Cerebellar nuclear complex (tissue), 1 donor: ENCODE measurements around the gene ADARB2.

ENCODE experiments used
- DNase-seq, 2 experiments: peaks; one replicate each; lab custom pipeline; 2025; lab: John Stamatoyannopoulos, UW

ADARB2 gene

DNA sequence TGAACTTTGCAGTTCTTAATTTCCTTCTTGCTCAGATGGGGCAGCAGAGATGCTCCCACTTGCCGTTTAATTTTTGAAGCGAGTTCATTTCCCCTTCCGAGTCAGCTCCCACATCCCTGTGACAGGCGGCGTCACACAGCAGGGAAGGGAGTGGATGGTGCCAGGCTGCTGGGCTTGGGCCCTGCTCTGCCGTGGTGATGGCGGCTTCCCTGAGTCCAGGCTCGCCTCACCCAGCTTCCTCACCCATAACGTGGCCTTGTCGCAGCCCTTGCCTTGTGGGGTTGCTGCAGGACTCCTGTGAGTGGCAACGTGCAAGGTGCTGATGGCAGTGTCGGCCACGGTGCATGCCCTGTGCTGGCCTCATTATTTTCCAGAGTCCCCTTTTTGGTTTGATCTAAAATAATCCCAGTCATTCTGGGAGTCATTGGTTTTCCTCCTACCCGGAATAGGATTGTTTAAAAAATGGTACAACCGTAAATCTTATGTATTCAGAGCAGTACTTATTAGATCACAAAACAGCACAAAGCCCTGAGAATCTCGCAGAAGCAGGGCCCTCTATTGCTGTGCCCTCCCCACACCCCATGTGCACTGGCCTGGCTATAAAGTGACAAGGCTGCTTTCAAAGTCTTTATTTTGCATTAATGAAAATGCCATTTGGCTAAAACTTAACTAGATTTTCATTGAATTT, 421.1 kb downstream of the ADARB2 start:
- no peak for DNase-seq

DNA sequence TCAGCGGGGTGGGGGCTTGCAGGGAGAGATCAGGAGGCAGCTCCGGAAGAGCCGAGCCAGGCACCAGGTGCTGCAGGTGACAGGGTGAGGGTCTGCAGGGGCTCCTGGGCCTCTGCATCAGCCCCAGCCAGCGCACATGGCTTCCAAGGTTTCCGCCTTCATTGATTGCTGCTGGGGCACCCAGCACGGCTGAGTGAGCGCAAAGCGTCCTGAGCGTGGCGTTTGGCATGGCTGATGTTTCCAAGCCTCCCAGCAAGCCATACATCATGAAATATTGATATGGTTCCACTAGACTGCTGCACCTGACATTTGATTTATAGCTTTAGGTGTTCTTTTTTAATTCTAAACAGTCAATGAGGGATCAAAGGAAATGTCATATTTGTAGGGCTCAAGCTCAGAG, 422.1 kb downstream of the ADARB2 start:
- no peak for DNase-seq

DNA sequence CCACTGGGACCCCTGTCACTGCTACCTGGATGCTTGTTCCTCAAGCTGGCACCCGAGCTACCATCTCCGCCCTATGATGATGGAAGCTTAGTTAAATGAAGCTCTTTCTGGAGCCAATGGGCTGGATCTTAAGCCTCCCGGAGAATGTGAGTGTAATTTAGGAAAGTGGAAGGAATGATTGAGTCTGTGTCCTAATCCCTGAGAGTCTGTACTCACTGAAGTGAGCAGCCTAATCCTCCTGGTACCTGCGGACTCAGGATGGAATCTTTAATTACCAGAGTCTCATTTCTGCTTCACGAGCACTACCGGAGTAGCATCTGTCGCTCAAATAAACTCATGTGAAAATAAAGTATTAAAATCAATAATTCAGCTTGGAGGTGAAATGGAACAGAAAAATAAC, 425.6 kb downstream of the ADARB2 start:
- no peak for DNase-seq

DNA sequence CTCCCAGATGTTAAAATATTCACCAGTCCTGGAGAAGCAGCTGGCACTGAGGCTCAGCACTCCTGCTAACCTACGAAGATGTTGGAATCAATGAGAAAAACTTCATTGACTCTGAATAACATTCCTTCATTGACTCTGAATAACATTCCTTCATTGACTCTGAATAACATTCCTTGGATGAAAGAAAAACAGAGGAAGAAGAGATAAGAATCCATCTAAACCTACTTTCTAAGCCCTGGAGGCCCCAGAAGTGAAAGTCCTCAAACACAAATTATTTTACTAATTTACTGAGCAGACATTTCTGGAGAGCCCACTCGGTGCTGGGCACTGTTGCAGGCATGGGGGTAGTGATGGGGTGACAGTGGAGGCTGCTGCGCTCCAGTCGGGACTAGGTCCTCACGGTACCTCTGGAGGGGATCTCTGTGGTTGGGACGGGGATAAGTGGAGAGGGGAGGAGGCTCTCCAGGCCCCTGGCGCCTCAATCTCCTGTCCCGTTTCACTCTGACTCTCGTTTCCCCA, 427.0 kb downstream of the ADARB2 start:
- no peak for DNase-seq

GRCh38 chr10:1309617-1310270, 427.6 kb downstream of the ADARB2 start:
- DNase-seq: no peak

GRCh38 chr10:1308962-1309616, 428.2 kb downstream of the ADARB2 start:
- DNase-seq: no peak

- no peak for DNase-seq
Observed at GRCh38 chr10:1308173-1308961, 429.0 kb downstream of the ADARB2 start.

DNA sequence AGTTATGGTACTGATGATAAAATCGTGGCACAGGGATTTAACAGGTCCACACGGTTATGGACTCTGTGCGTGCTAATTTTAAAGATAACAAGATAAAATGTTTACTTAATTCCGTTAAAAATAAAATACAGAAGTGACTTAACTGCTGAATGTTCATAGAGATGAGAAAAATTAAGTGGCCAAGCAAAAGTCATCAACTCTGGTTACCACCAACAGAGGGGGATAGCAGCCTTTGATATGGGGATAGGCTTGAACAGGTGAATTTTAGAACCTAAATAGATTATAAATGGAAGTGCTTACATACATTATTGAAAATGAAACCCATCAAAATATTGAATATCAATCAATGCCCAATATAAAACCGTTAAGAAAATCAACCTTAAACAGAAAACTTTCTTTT, 436.2 kb downstream of the ADARB2 start:
- DNase-seq: no peak

DNA sequence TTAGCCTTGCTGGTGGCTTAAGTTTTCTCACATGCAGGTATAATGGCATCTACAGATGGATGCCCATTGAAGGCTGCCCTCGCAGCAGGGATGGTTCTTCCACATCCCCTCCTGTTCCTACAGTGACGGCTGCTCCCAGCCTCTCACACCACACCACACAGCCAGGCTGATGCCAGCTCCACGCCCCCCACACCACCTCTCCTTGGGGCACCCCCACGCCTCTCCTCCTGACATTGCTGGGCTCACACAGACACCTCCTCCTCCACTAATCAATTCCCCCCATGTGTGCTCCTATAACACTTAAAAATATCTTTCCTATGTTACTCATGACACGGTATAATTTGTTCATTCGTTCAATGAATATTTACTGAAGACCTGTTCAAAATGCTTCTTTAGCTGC, 437.1 kb downstream of the ADARB2 start:
- no peak for DNase-seq

DNA sequence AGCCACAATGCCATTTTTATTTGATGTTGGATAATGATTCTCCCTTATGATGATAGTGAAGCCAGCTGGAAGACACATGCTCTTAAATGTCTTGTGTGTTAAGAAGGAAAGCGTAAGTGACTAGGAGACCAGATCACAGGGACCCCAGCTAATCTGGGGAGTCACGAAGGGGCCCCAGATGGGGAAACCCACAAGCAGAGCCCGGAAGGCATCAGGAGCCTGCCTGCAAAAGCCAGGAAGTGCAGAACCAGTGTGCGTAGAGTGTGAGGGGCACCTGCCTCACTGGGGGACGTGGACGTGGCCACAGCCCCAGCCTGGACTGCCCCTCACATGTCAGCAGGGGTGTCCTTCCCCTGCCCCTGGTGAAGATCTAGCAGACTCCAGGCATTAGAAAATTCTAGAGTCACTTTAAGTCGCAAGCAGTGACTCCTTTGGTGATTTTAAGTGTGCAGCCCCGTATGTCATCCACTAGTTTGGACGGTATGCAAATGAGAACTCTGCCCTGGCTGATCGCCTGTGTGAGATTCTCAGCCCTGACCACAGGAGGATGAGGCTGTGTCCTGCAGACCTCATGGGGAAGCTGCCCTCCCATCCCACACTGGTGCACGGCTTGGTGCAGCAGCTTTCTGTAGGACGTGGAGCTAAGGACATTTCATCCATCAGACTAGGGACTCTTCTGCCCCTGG, 438.1 kb downstream of the ADARB2 start:
- DNase-seq: no peak

- no peak for DNase-seq
Observed at GRCh38 chr10:1297566-1298301, 439.6 kb downstream of the ADARB2 start.

DNA sequence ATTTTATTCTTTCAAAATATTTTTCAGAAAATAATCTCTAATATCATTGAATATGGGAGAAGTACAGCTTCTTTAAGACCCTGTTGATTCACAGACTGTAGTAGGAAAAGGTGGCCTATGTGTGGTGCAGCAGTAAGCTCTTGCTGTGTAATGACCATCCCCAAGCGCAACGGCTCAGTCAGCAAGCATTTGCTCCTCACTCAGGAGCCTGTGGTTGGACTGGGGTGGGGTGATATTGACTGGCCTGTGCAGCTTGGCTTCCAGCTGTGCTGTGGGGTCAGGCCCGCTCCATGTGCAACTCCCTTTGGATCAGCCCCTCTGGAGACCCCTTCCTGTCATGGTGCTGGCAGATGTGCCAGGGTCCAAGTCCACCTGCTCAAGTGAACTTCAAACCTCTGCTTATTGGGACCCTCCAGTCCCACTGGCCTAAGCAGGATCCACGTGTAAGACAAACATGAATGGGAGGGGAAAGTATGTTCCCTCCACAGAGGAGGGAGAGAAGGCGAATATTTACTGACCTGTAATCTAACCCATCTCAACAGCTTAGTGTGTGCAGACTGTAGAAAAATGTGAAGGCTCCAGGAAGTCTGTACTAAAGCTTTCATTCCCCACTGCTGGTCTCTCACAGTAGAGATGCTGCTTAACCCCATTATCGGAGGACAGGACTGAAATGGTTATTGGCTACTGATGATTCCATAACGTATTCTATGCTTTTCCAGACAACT, 441.4 kb downstream of the ADARB2 start:
- no peak for DNase-seq

- DNase-seq: no peak
Observed at GRCh38 chr10:1294748-1295147, 442.6 kb downstream of the ADARB2 start.

DNA sequence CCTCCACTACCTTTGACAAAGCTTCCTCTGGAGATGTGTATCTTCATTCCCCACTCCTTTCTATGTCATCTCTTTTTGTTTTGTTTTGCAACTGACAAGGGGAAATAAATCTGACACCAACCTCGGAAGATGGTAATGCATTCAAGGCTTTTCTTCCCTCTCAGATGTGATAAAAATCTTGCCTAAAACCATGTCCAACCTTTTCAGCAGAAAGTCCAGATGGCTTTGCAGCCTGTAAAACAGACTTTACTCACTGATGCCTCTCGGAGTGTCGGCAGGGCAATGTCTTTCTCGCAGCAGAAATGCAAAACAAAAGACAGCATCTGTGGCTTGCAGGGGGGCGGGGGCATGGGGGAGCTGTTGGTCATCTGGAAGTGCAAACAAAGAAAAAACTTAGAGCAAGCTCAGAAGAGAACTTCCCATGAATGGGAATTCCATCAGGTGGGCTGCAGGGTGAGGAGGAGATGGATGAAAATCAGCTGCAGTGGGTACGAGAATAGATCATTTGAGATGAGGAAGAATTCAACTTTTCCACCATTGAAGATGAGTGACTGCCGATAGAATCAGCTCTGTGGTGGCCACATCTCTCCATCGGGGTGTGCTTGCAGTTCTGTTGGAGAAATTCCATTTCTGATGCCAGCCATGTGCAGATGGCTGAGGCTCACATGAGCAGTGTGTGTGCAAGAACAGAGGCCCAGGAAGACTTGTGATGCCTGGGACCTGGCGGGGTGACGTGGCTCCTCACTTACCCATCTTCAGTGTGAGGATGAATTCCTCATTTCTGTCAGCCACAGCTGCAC, 443.5 kb downstream of the ADARB2 start:
- no peak for DNase-seq

- DNase-seq: no peak
Observed at GRCh38 chr10:1293157-1293556, 444.2 kb downstream of the ADARB2 start.

DNA sequence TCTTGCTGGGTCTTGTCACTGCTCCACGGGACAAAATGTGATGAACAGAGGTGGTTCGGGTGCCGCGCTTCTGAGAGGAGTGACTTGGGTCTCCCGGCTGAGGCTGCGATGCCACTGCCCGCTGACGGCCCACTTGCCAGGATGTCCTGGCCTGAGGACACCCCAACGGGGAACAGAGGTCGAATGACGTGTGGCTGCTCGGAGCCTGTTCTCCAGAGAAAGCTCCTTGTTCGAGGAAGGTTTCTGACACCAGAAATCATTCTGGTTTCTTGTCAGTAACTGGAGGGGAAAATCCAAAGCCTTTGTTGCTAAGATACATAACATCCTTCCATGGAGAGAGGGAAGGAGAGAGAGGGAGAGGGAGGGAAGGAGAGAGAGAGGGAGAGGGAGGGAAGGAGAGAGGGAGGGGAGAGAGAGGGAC, 444.7 kb downstream of the ADARB2 start:
- DNase-seq: no peak

GRCh38 chr10:1291178-1292090, 445.9 kb downstream of the ADARB2 start:
- no peak for DNase-seq

GRCh38 chr10:1290071-1290471, 447.3 kb downstream of the ADARB2 start:
- DNase-seq: no peak
